Kidney epithelial cell (primary cell): ENCODE data around the gene ATP2A1. TPM values are rescaled to one million over a fixed set of nuclear protein-coding genes. Genes with fewer than 3 reads are reported as not detected.

Experiments used
- DNase-seq: peaks from one replicate; pipeline ENCODE4 v3.0.0-alpha.2; 2010; ENCODE audit warnings: low read depth
- H3K27me3 ChIP-seq: 2 replicates; pipeline ENCODE4 v1.6.0; 2011; ENCODE audit warnings: low read length; ENCODE audit not compliant: control insufficient read depth, insufficient read depth
- H3K36me3 ChIP-seq: 2 replicates; pipeline ENCODE4 v1.5.1; 2011; ENCODE audit warnings: low read length; ENCODE audit not compliant: control insufficient read depth, insufficient read depth
- H3K4me3 ChIP-seq: 2 replicates; pipeline ENCODE4 v1.5.1; 2011; ENCODE audit warnings: low read depth, mild to moderate bottlenecking, control low read depth, low read length
- total RNA-seq: library from RNA; depleted of rRNA; stranded (reverse); fragments of >200 nt; gene quantifications from 2 replicates; pipeline ENCODE4 v1.2.3, GENCODE V29; 2015
- TF ChIP-seq, protein P1 (sequence below): IDR thresholded peaks from 2 replicates; pipeline ENCODE4 v1.5.1; 2011; ENCODE audit warnings: mild to moderate bottlenecking, moderate library complexity, low read length, control low read depth, inconsistent platforms; ENCODE audit not compliant: insufficient read depth, poor library complexity, severe bottlenecking

Gene ATP2A1
- total RNA-seq, 1 donor from 2014 or later, result 0.17 TPM

DNA sequence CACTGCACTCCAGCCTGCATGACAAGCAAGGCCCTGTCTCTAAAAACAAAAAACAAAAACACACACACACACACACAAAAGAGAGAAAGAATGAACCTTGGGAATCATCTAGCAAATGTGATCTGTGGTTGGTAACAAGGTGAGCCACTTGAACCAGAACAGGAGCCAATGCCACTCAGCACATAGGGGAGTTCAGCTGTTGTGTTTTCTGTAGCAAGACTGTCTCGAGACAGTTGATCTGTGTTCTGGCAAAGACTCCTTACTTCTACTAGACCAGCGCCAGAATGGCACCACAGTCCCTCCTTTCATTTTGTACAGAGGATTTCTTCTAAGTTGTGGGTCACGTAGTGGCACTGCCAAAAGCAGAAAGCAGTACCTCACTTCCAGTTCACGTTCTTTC is 20.7 kb downstream of the ATP2A1 start:
- no peaks in the 10 kb centered on the region for H3K27me3 ChIP-seq
- no peaks in the 10 kb centered on the region for H3K36me3 ChIP-seq
- H3K4me3 ChIP-seq, result no peak overlapping the region
- TF ChIP-seq, protein P1, sequence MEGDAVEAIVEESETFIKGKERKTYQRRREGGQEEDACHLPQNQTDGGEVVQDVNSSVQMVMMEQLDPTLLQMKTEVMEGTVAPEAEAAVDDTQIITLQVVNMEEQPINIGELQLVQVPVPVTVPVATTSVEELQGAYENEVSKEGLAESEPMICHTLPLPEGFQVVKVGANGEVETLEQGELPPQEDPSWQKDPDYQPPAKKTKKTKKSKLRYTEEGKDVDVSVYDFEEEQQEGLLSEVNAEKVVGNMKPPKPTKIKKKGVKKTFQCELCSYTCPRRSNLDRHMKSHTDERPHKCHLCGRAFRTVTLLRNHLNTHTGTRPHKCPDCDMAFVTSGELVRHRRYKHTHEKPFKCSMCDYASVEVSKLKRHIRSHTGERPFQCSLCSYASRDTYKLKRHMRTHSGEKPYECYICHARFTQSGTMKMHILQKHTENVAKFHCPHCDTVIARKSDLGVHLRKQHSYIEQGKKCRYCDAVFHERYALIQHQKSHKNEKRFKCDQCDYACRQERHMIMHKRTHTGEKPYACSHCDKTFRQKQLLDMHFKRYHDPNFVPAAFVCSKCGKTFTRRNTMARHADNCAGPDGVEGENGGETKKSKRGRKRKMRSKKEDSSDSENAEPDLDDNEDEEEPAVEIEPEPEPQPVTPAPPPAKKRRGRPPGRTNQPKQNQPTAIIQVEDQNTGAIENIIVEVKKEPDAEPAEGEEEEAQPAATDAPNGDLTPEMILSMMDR, result no peak
- no peak for DNase-seq

DNA sequence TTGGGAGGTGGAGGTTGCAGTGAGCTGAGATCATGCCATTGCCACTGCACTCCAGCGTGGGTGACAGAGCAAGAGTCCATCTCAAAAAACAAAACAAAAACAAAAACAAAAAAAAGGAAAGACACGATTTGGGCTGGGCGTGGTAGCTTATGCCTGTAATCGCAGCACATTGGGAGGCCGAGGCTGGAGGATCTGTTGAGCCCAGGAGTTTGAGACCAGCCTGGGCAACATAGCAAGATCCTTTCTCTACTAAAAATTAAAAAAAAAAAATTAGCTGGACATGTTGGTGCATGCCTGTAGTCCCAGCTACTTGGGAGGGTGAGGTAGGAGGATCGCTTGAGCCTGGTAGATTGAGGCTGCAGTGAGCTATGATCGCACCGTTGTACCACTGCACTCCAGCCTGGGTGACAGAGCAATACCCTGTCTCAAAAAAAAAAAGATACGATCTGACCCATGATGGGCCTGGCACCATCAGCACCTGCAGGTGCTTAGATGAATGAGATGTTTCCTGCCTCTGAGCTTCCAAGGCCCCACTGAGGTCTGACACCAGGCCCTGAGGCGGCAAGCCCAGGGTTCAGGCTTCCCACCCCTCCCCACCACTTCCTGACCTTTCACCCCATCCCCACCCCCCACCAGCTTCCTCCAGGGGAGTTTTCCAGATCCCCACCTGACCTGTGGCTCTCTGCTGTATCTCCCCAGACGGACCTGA is 21.7 kb downstream of the ATP2A1 start:
- no peaks in the 10 kb centered on the region for H3K27me3 ChIP-seq
- no peaks in the 10 kb centered on the region for H3K36me3 ChIP-seq
- no peak for DNase-seq
- no peak overlapping the region for H3K4me3 ChIP-seq
- TF ChIP-seq, protein P1, result no peak

DNA sequence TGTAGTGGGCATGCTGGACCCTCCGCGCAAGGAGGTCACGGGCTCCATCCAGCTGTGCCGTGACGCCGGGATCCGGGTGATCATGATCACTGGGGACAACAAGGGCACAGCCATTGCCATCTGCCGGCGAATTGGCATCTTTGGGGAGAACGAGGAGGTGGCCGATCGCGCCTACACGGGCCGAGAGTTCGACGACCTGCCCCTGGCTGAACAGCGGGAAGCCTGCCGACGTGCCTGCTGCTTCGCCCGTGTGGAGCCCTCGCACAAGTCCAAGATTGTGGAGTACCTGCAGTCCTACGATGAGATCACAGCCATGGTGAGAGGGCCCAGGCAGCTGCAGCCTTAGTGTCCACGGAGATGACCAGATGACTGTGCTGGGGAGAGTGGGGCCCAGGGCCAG is 22.3 kb downstream of the ATP2A1 start:
- no peak for DNase-seq
- no peaks in the 10 kb centered on the region for H3K36me3 ChIP-seq
- TF ChIP-seq, protein P1, result no peak
- H3K27me3 ChIP-seq, result no peaks in the 10 kb centered on the region
- no peak overlapping the region for H3K4me3 ChIP-seq

DNA sequence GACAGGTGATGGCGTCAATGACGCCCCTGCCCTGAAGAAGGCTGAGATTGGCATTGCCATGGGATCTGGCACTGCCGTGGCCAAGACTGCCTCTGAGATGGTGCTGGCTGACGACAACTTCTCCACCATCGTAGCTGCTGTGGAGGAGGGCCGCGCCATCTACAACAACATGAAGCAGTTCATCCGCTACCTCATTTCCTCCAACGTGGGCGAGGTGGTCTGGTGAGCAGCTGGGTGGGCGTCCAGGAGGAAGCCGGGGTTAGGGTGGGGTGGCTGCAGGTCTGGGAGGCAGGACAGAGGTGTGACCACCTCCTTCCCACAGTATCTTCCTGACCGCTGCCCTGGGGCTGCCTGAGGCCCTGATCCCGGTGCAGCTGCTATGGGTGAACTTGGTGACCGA is 23.6 kb downstream of the ATP2A1 start:
- no peaks in the 10 kb centered on the region for H3K27me3 ChIP-seq
- no peak overlapping the region for H3K4me3 ChIP-seq
- no peak for DNase-seq
- TF ChIP-seq, protein P1, result no peak
- no peaks in the 10 kb centered on the region for H3K36me3 ChIP-seq

DNA sequence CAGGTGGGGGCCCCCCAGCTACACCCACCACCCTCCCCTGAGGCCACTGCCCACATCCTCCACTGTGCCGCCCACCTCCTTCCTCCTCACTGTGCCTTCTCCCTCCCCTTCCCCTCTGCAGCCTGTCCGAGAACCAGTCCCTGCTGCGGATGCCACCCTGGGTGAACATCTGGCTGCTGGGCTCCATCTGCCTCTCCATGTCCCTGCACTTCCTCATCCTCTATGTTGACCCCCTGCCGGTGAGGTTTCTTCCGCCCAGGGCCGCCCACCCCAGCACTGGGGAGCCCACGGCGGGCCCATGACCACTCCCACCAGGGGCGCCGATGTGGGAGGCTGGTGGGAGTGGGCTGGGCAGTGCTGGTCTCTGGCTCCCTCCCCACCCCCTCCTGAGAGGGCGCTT is 24.6 kb downstream of the ATP2A1 start:
- no peak for DNase-seq

More for the DNA sequence above, 24.6 kb downstream of the ATP2A1 start:
- H3K4me3 ChIP-seq, result no peak overlapping the region
- no peaks in the 10 kb centered on the region for H3K27me3 ChIP-seq
- no peaks in the 10 kb centered on the region for H3K36me3 ChIP-seq
- TF ChIP-seq, protein P1, result no peak
